ENCODE measurements around the gene OR2Y1.

- no peak for TF ChIP-seq TAF1 (IDR thresholded peaks at IDR 0.05; ENCODE audit: low read depth)
- no peak for TF ChIP-seq EGR1 (IDR thresholded peaks at IDR 0.05)
- TF ChIP-seq ZBTB7A (IDR thresholded peaks at IDR 0.05; ENCODE audit: low read depth), result no peak
- no peak for TF ChIP-seq TEAD4 (IDR thresholded peaks at IDR 0.05)
- no peak for TF ChIP-seq EP300 (IDR thresholded peaks at IDR 0.05; ENCODE audit: borderline replicate concordance)
- TF ChIP-seq, protein P1, sequence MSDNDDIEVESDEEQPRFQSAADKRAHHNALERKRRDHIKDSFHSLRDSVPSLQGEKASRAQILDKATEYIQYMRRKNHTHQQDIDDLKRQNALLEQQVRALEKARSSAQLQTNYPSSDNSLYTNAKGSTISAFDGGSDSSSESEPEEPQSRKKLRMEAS (IDR thresholded peaks at IDR 0.05), result no peak
- no peak for TF ChIP-seq CEBPB (IDR thresholded peaks at IDR 0.05)
- no peak for TF ChIP-seq TCF12 (IDR thresholded peaks at IDR 0.05; ENCODE audit: low read depth)
- no peak for TF ChIP-seq RAD21 (IDR thresholded peaks at IDR 0.05; ENCODE audit: low read depth)
- no peak for TF ChIP-seq NFIC (IDR thresholded peaks at IDR 0.05)
- TF ChIP-seq YY1 (IDR thresholded peaks at IDR 0.05; ENCODE audit: low read depth), result no peak
- TF ChIP-seq FOXM1 (IDR thresholded peaks at IDR 0.05; ENCODE audit: borderline replicate concordance, low read depth), result no peak
- no peak for TF ChIP-seq REST (IDR thresholded peaks at IDR 0.05; ENCODE audit: low read depth)
Observed at GRCh38 chr5:180742727-180743126, 2.9 kb upstream of the OR2Y1 start.
